ENCODE results near the gene SSBP2.

The SSBP2 gene

GRCh38 chr5:81363093-81363871 is 387.6 kb downstream of the SSBP2 start:
- DNase-seq = peak; percentile 5
